ENCODE results near the gene UBE3A. TPM values are rescaled to one million over a fixed set of nuclear protein-coding genes. Genes with fewer than 3 reads are reported as not detected.

The UBE3A gene
- total and polyA plus RNA-seq, 10 of the 15 experiments (the other 5 are each of a cell fraction or from before 2014, with no cell fraction given) = 29.4 to 82.9 (median 58.7) TPM

DNA sequence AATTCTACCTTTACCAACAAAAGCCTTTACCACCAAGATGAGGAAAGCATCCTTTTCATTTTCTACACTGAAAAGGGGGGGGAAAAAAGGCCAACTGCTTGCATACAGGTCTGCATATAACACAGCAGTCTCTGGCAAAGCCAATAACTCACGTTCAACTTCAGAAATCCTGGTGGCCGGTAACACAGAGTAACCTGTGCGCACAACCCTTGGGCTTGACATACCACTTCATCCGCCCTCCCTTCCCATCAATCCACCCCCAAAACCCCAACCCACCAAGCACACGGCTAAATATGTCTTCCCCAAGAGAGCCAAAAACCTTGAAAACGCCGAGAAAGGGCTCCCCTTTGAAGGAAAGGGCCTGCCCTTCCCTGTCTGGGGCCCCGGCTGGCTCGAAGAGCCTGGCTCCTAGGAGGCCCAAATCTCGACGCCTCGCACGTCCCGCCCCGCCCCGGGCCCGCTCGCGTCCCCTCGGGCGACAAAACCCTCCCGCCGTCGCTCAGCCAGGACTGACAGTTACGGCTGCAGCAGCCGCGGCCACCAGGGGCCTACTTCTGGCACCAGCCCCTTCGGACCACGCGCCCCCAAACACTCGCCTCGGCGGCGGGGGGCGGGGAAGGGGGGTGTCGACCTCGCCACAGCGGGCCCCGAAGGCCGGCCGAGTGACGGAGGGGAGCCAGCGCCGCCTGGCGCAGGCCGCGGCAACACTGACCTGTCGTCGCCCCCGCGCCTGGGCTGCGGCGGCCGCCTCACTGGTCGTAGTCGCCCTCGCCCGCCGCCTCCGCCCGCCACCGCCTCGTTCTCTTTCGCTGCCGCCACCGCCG, 835 bp downstream of the UBE3A start (continued):
- TF ChIP-seq CTCF (IDR thresholded peaks at IDR 0.05 in 2 of 3, conservative IDR thresholded peaks at IDR 0.05 in 1 of 3; ENCODE audit: control insufficient read depth in 2 of 3, extremely low read depth in 1 of 3, insufficient read depth in 1 of 3, low read depth in 3 of 3, low read length in 3 of 3) = peak; percentile 28 to 75 (median 58); a peak in 4 of 6 replicates
- no peak for TF ChIP-seq CBFB (IDR thresholded peaks at IDR 0.05; ENCODE audit: low read depth)
- TF ChIP-seq ELK1 (IDR thresholded peaks at IDR 0.05; ENCODE audit: low read depth, low read length) = no peak

DNA sequence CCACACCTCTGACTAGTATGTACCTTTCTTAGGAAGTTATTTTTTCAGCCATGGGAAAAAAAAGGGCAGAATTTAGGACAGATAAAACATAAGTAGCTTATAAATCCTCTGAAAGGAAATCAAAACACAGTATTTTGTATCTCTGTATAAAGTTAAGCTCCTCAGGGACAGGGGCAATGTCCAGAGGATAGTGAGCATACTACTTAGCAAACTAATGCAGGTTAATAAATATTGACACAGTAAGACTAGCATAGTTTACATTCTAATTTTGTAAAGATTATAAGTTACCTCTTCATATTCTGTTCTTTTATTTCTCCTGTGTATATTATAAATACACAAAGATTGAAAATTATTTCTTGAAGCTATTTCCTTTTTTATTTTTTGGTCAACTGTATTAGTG, 2.1 kb downstream of the UBE3A start:
- no peak for DNase-seq (ENCODE audit: low read depth, low spot score)
- no TSS peak for BruUV-seq (replicated peaks)
- intact Hi-C loops (cut with micrococcal nuclease; ENCODE audit: unreplicated experiment) (loop anchor here (5.0 kb wide), 4 partner anchors 34 to 674 kb away; no protein-coding TSS in a partner anchor), in situ Hi-C loops (cut with MboI) (no loop called here)
- H3K9me3 ChIP-seq (replicated peaks; ENCODE audit: control insufficient read depth, insufficient read depth, low read length) = no peaks in the 10 kb centered on the region; the same call in 2 of the 3 replicates
- H3K9ac ChIP-seq (ENCODE audit: control insufficient read depth, insufficient read depth, low read length) = peak overlapping the region; percentile 98
- 0 out of 4 replicates have a peak, but pooled peaks cover 0 to 3% of the 10 kb centered on the region in 2 experiments for H3K36me3 ChIP-seq (ENCODE audit: control insufficient read depth in 2 of 2, insufficient read depth in 2 of 2, low read length in 1 of 2)
- RAD21 ChIA-PET (ENCODE audit: unreplicated experiment) = interaction anchor here (1.1 to 5.1 kb wide), 7 partner anchors 9 to 107 kb away, joined by 3 to 52 read pairs (median 6); no protein-coding TSS in a partner anchor
- POLR2A ChIA-PET = no interaction called here
- H3K4me2 ChIP-seq (ENCODE audit: control insufficient read depth, insufficient read depth) = peak overlapping the region; percentile 75
- H3K27me3 ChIP-seq (replicated peaks in 1 of 2; ENCODE audit: control insufficient read depth in 2 of 2, insufficient read depth in 2 of 2, low read length in 1 of 2) = no peaks in the 10 kb centered on the region
- H3K79me2 ChIP-seq (ENCODE audit: control insufficient read depth, insufficient read depth, low read length) = peaks cover 62% of the 10 kb centered on the region
- no peak for FAIRE-seq
- no peak for ATAC-seq
- H4K20me1 ChIP-seq (ENCODE audit: control insufficient read depth, insufficient read depth) = 0 out of 2 replicates have a peak, but pooled peaks cover 2% of the 10 kb centered on the region
- SMC1A ChIA-PET (ENCODE audit: uncharacterized antibody, unreplicated experiment) = interaction anchor here (0.7 to 5.3 kb wide), 11 partner anchors 9 to 107 kb away, joined by 3 to 40 read pairs (median 4); no protein-coding TSS in a partner anchor
- H2AFZ ChIP-seq (ENCODE audit: control insufficient read depth, low read depth, low read length) = no peak overlapping the region
- CTCF ChIA-PET = interaction anchor here (1.0 kb wide), 1 partner anchor 78 kb away, joined by 3 read pairs; no protein-coding TSS in a partner anchor
- H3K27ac ChIP-seq (ENCODE audit: control insufficient read depth, insufficient read depth) = no peak overlapping the region
- H3K4me1 ChIP-seq (ENCODE audit: control insufficient read depth, insufficient read depth, low read length) = no peaks in the 10 kb centered on the region
- H3K4me3 ChIP-seq = peak overlapping the region; percentile 92
- TF ChIP-seq, protein P1, sequence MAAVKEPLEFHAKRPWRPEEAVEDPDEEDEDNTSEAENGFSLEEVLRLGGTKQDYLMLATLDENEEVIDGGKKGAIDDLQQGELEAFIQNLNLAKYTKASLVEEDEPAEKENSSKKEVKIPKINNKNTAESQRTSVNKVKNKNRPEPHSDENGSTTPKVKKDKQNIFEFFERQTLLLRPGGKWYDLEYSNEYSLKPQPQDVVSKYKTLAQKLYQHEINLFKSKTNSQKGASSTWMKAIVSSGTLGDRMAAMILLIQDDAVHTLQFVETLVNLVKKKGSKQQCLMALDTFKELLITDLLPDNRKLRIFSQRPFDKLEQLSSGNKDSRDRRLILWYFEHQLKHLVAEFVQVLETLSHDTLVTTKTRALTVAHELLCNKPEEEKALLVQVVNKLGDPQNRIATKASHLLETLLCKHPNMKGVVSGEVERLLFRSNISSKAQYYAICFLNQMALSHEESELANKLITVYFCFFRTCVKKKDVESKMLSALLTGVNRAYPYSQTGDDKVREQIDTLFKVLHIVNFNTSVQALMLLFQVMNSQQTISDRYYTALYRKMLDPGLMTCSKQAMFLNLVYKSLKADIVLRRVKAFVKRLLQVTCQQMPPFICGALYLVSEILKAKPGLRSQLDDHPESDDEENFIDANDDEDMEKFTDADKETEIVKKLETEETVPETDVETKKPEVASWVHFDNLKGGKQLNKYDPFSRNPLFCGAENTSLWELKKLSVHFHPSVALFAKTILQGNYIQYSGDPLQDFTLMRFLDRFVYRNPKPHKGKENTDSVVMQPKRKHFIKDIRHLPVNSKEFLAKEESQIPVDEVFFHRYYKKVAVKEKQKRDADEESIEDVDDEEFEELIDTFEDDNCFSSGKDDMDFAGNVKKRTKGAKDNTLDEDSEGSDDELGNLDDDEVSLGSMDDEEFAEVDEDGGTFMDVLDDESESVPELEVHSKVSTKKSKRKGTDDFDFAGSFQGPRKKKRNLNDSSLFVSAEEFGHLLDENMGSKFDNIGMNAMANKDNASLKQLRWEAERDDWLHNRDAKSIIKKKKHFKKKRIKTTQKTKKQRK (IDR thresholded peaks at IDR 0.05; ENCODE audit: low read depth, low read length) = no peak
- no peak for TF ChIP-seq SMAD1 (IDR thresholded peaks at IDR 0.05; ENCODE audit: low read depth, partially characterized antibody)
- no peak for TF ChIP-seq GATAD2B (conservative IDR thresholded peaks at IDR 0.05; ENCODE audit: low read depth)
- no peak for TF ChIP-seq SIX5 (IDR thresholded peaks at IDR 0.05; ENCODE audit: low read depth, low read length, severe bottlenecking)
- TF ChIP-seq RAD21 (IDR thresholded peaks at IDR 0.05; ENCODE audit: insufficient read depth, low read depth, low read length) = no peak
- TF ChIP-seq MEF2B (IDR thresholded peaks at IDR 0.05; ENCODE audit: partially characterized antibody, poor library complexity, severe bottlenecking) = no peak
- TF ChIP-seq EP300 (IDR thresholded peaks at IDR 0.05; ENCODE audit: borderline replicate concordance in 1 of 2, control insufficient read depth in 1 of 2, low read depth in 2 of 2, low read length in 2 of 2) = no peak
- TF ChIP-seq MTA2 (IDR thresholded peaks at IDR 0.05; ENCODE audit: low read depth) = no peak
- TF ChIP-seq ZNF384 (IDR thresholded peaks at IDR 0.05; ENCODE audit: borderline replicate concordance, low read depth, low read length) = no peak
- TF ChIP-seq NBN (IDR thresholded peaks at IDR 0.05) = no peak
- TF ChIP-seq ZNF24 (IDR thresholded peaks at IDR 0.05) = no peak

Data from GM12878 (cell line).